ENCODE measurements around the gene TRIM47.
"Not testable (repeated sequence)": the region's sequence is repeated elsewhere in the genome, so short reads cannot be mapped to it uniquely, and the experiment has no call there.

DNA sequence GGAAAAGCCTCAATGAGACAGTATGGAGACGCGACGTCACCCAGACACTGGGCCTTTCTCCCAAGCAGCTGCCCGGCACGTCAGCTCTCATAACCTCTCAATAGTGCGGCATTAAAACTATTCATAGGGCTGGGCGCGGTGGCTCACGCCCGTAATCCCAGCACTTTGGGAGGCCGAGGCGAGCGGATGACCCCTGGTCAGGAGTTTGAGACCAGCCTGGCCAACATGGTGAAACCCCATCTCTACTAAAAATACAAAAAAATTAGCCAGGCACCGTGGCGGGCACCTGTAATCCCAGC lies 26.7 kb downstream of the TRIM47 start:
- TF ChIP-seq SIN3A (IDR thresholded peaks at IDR 0.05; ENCODE audit: low read depth); CTCF (IDR thresholded peaks at IDR 0.05 in 2 of 3, conservative IDR thresholded peaks at IDR 0.05 in 1 of 3; ENCODE audit: borderline replicate concordance in 1 of 3, insufficient read depth in 1 of 3, low read depth in 2 of 3, low read length in 2 of 3); CEBPB (IDR thresholded peaks at IDR 0.05; ENCODE audit: low read depth); POLR2A (IDR thresholded peaks at IDR 0.05; ENCODE audit: borderline replicate concordance, extremely low read depth, insufficient read depth, insufficient read length); POLR2AphosphoS5 (IDR thresholded peaks at IDR 0.05; ENCODE audit: low read depth, low read length); JUND (IDR thresholded peaks at IDR 0.05); EZH2phosphoT487 (IDR thresholded peaks at IDR 0.05; ENCODE audit: borderline replicate concordance); ZNF274 (IDR thresholded peaks at IDR 0.05; ENCODE audit: low read depth, low read length): not testable (repeated sequence)
- TF ChIP-seq, protein P1, sequence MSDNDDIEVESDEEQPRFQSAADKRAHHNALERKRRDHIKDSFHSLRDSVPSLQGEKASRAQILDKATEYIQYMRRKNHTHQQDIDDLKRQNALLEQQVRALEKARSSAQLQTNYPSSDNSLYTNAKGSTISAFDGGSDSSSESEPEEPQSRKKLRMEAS (IDR thresholded peaks at IDR 0.05): not testable (repeated sequence)
- TF ChIP-seq, protein P2, sequence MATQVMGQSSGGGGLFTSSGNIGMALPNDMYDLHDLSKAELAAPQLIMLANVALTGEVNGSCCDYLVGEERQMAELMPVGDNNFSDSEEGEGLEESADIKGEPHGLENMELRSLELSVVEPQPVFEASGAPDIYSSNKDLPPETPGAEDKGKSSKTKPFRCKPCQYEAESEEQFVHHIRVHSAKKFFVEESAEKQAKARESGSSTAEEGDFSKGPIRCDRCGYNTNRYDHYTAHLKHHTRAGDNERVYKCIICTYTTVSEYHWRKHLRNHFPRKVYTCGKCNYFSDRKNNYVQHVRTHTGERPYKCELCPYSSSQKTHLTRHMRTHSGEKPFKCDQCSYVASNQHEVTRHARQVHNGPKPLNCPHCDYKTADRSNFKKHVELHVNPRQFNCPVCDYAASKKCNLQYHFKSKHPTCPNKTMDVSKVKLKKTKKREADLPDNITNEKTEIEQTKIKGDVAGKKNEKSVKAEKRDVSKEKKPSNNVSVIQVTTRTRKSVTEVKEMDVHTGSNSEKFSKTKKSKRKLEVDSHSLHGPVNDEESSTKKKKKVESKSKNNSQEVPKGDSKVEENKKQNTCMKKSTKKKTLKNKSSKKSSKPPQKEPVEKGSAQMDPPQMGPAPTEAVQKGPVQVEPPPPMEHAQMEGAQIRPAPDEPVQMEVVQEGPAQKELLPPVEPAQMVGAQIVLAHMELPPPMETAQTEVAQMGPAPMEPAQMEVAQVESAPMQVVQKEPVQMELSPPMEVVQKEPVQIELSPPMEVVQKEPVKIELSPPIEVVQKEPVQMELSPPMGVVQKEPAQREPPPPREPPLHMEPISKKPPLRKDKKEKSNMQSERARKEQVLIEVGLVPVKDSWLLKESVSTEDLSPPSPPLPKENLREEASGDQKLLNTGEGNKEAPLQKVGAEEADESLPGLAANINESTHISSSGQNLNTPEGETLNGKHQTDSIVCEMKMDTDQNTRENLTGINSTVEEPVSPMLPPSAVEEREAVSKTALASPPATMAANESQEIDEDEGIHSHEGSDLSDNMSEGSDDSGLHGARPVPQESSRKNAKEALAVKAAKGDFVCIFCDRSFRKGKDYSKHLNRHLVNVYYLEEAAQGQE (IDR thresholded peaks at IDR 0.05; ENCODE audit: low read depth): not testable (repeated sequence)

Measured in HCT116 (cell line).